Hematopoietic multipotent progenitor cell (in vitro differentiated cells): ENCODE data around the gene CLRN1. TPM values are rescaled to one million over a fixed set of nuclear protein-coding genes. Genes with fewer than 3 reads are reported as not detected.

Experiments
- DNase-seq, 3 donors: peaks; one replicate each; pipeline ENCODE4 v3.0.0-alpha.2; 2011 to 2015; ENCODE audit warnings: low read depth in 2 of 3, low spot score in 2 of 3
- total RNA-seq: library from RNA; depleted of rRNA; stranded (reverse); fragments of >200 nt; gene quantifications from one replicate; pipeline ENCODE4 v1.2.3, GENCODE V29; 2012

CLRN1 gene
- total RNA-seq, 1 donor = not detected

DNA sequence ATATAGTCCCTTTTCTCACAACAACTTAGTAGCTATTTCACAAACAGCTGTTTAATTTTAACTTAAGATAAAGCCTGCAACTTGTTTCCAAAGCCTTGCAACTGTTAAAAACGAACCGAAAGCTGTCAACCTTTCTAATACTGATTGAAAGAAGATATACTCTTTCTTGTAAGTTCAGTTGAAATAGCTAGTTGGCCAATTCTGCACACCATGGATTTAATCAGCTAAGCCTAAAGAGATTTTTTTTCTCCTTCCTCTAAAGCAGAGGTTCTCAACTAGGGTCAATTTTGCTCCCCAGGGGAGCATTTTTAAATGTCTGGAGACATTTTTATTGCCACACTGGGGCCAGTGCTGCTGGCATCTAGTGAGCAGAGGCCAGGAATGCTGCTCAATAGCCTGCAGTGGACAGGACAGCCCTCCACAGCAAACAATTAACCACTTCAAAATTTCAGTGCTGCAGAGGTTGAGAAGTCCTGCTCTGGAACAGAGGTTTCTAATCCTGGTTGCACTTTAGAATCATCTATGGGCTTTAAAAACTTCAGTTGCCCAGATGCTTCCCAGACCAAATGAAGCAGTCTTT lies 93.4 kb downstream of the CLRN1 start:
- no peak for DNase-seq

DNA sequence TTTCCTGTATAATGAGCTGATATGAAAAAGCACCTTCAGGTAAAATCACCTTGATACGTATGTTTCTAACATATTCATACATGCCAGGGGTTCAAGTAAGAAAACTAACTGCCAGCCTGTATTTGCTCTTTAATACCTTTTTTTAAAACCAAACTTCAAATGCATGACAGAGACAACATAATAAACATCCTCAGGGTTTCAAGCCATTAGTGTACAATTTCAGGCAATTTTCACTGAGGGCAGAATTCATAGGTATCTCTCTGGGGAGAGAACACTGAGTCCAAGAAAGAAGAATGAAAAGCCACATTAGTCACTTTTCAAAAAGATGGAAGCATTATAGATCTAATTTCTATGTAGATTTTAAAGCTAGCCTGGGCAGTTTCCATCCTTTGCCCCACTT lies 94.2 kb downstream of the CLRN1 start:
- DNase-seq = no peak

DNA sequence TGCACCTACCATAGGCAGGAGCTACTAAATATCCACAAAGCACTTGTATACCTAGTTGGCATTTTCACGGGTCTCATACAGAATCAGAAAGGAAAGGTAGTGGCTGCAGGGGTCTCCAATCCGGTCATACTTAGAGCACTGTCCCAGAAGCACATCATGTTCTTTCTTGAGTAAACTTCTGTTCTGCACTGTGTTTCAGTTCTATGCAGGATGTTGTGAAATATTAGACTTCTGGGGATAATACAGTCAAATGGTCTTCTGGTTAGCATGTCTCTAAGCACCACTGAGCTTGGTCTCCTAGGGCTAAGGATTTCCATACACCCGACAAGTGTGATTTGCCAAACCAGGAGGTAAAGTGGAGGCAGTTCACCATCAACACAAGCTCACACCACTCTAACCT lies 95.2 kb downstream of the CLRN1 start:
- no peak for DNase-seq

DNA sequence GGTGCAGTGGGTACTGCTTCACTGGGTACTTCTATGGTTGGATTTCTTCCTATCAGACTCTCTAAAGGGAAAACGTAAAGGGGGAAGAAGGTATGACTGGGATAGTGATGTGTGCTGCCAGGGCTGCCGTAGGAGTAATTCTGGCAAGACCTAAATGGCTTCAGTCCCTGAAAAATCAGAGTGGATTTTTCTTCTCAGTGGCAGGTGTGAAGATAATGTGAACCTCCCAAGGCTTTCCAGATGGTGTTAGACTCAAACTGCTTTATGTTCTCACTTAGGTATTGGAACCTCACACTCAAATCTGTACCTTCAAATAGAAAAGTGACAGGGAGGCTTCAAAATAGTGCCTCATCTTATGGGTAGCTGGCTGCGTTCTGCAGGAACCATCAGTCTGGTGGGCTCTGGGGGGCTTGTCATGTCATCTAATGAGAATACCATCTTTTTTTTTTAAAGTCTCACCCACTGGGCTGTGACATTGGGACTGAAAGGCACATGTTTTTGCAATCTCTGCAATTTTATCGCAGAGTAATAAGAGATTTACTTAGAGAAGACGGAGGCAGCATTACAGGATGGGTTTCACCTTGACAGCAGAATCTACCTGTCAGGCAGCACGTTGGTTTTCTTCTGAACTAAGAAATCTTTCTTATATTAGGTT lies 95.8 kb downstream of the CLRN1 start:
- no peak for DNase-seq

Other genes starting within 250 kb of the CLRN1 start
- 151 TPM for gene SIAH2, start 209.6 kb downstream of the CLRN1 start, total RNA-seq
- gene MINDY4B, start 67.3 kb downstream of the CLRN1 start, total RNA-seq = not detected
- gene MED12L, start 112.9 kb upstream of the CLRN1 start, total RNA-seq = 47.9 TPM
- gene GPR171, start 230.5 kb upstream of the CLRN1 start, total RNA-seq = under 0.01 TPM